Endothelial cell (in vitro differentiated cells): ENCODE data around the gene MAPKAPK5. TPM values are rescaled to one million over a fixed set of nuclear protein-coding genes. Genes with fewer than 3 reads are reported as not detected.

Experiments
- DNase-seq: peaks from one replicate; pipeline ENCODE4 v3.0.0; 2021; ENCODE audit warnings: low spot score
- H3K27ac Mint-ChIP-seq: one replicate; pipeline ENCODE4 v1.8.0; 2021; ENCODE audit warnings: mixed read lengths, inconsistent platforms; ENCODE audit not compliant: unreplicated experiment
- H3K27me3 Mint-ChIP-seq: one replicate; pipeline ENCODE4 v1.8.0; 2021; ENCODE audit warnings: mild to moderate bottlenecking, moderate library complexity, mixed read lengths, inconsistent platforms; ENCODE audit not compliant: unreplicated experiment
- H3K36me3 Mint-ChIP-seq: one replicate; pipeline ENCODE4 v1.8.0; 2021; ENCODE audit warnings: mild to moderate bottlenecking, low read depth, mixed read lengths, inconsistent platforms; ENCODE audit not compliant: unreplicated experiment
- H3K4me1 Mint-ChIP-seq: one replicate; pipeline ENCODE4 v1.8.0; 2021; ENCODE audit warnings: mild to moderate bottlenecking, mixed read lengths, inconsistent platforms; ENCODE audit not compliant: unreplicated experiment
- H3K4me3 Mint-ChIP-seq: one replicate; pipeline ENCODE4 v1.8.0; 2021; ENCODE audit warnings: mild to moderate bottlenecking, mixed read lengths, inconsistent platforms; ENCODE audit not compliant: unreplicated experiment
- H3K9me3 Mint-ChIP-seq: one replicate; pipeline ENCODE4 v1.8.0; 2021; ENCODE audit warnings: mixed read lengths, inconsistent platforms; ENCODE audit not compliant: unreplicated experiment
- CTCF ChIP-seq: fragments of 200-600 bp; sonication (generic); IDR thresholded peaks from one replicate; pipeline ENCODE4 v1.5.0; 2021; ENCODE audit warnings: antibody characterized with exemption; ENCODE audit not compliant: unreplicated experiment
- total RNA-seq: library from RNA; stranded (reverse); fragmentation: NEBNext Ultra II Directional; extraction: Animal tissue kit (Norgen Biotek cat#: 25700); gene quantifications from one replicate; pipeline ENCODE4 v1.2.1, GENCODE V29; 2021; ENCODE audit not compliant: unreplicated experiment

MAPKAPK5 gene
- total RNA-seq, 1 donor from 2014 or later: 48.8 TPM

DNA sequence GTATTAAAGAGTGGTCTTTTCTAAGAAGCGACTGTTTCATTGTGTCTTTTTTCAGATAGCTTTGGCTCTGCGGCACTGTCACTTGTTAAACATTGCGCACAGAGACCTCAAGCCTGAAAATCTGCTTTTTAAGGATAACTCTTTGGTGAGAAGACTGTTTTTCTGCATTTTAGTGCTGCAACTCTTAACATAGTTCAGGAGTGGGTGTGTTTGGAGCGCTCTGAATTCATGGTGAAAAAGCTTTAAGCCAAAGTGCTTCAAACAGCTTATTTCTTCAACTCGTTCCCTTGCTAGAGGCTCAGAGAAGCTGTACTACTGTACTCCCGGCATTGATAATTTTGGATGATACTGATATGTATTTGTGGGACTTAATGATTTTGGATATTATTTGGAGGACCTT lies 28.2 kb downstream of the MAPKAPK5 start:
- TF ChIP-seq CTCF: no peak
- peaks cover 2% of the 10 kb centered on the region for H3K4me1 Mint-ChIP-seq
- H3K36me3 Mint-ChIP-seq: peaks cover 40% of the 10 kb centered on the region
- peak overlapping the region; percentile 47 for H3K4me3 Mint-ChIP-seq
- H3K9me3 Mint-ChIP-seq: no peaks in the 10 kb centered on the region
- no peak for DNase-seq
- H3K27ac Mint-ChIP-seq: no peak overlapping the region
- no peaks in the 10 kb centered on the region for H3K27me3 Mint-ChIP-seq

DNA sequence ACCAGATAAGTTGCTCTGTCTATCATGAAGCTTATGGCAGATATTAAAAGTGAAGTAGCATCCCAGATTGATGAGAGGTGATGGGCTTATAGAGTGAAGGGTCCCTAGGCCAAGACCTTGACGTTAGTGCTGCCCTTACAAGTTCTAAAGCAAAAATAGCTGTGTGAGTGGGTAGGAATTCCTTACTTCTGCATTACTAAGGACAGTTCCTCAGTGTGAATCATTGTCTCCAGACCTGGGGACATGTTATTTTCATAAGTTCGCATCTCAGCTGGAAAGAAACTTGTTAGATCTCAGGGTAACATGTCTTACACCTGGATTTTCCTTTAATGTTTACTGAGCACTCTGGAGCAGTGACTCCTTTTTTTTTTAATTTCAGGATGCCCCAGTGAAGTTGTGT lies 28.7 kb downstream of the MAPKAPK5 start:
- peaks cover 2% of the 10 kb centered on the region for H3K4me1 Mint-ChIP-seq
- no peak overlapping the region for H3K27ac Mint-ChIP-seq
- H3K4me3 Mint-ChIP-seq: peak overlapping the region; percentile 47
- no peak for DNase-seq
- TF ChIP-seq CTCF: no peak
- H3K36me3 Mint-ChIP-seq: peaks cover 45% of the 10 kb centered on the region
- no peaks in the 10 kb centered on the region for H3K9me3 Mint-ChIP-seq
- H3K27me3 Mint-ChIP-seq: no peaks in the 10 kb centered on the region

GRCh38 chr12:111873113-111873512 lies 31.1 kb downstream of the MAPKAPK5 start:
- H3K4me3 Mint-ChIP-seq: no peak overlapping the region
- no peak for DNase-seq
- no peaks in the 10 kb centered on the region for H3K4me1 Mint-ChIP-seq
- no peak for TF ChIP-seq CTCF
- H3K9me3 Mint-ChIP-seq: no peaks in the 10 kb centered on the region
- no peaks in the 10 kb centered on the region for H3K27me3 Mint-ChIP-seq
- H3K36me3 Mint-ChIP-seq: peaks cover 45% of the 10 kb centered on the region
- no peak overlapping the region for H3K27ac Mint-ChIP-seq

- Mint-ChIP-seq H3K27me3 (peaks cover 1% of the 10 kb centered on the region), H3K36me3 (peaks cover 58% of the 10 kb centered on the region), H3K4me3 (no peak overlapping the region), H3K9me3 (no peaks in the 10 kb centered on the region), H3K4me1 (peaks cover 1% of the 10 kb centered on the region), H3K27ac (no peak overlapping the region)
- no peak for DNase-seq
- TF ChIP-seq CTCF: no peak
Observed at GRCh38 chr12:111881716-111882115, 39.7 kb downstream of the MAPKAPK5 start.

GRCh38 chr12:111886662-111887545 lies 44.9 kb downstream of the MAPKAPK5 start:
- peaks cover 3% of the 10 kb centered on the region for H3K27me3 Mint-ChIP-seq
- H3K4me1 Mint-ChIP-seq: peaks cover 12% of the 10 kb centered on the region
- H3K27ac Mint-ChIP-seq: no peak overlapping the region
- DNase-seq: no peak
- H3K36me3 Mint-ChIP-seq: peaks cover 71% of the 10 kb centered on the region
- TF ChIP-seq CTCF: no peak
- no peaks in the 10 kb centered on the region for H3K9me3 Mint-ChIP-seq
- H3K4me3 Mint-ChIP-seq: no peak overlapping the region
